Measurements from ENCODE around the gene PPARGC1A.

The PPARGC1A gene

DNA sequence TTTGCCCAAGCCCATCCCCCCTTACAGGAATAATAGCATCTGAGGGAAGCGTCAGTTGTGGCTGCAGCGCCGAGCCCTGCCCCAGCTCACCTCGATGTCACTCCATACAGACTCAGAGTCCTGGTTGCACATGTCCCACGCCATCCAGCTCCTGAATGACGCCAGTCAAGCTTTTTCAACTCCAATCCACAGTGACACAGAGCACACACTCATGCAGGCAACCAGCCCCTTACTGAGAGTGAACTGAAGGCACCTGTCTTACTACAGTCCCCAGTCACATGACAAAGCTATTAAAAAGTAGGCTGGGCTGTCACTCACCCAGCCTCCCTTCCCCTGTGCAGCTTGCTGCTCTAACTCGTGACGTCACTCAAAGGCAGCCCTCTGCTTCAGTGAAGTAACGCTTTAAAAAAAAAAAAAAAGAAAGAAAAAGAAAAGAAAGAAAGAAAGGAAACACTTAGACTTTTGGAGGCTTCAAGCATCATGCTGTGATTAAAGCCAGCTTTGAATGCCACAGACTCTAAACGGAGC lies at the start of gene PPARGC1A:
Gene PPARGC1A, minus strand, starts transcription at position 234 of the 528 bp plus-strand sequence. Its CDS starts 90 bp downstream, at position 144.
- Mint-ChIP-seq H3K9me3 (no peaks in the 10 kb centered on the region), H3K27me3 (ENCODE audit: low read depth) (peaks cover 16% of the 10 kb centered on the region), H3K36me3 (ENCODE audit: low read depth) (no peaks in the 10 kb centered on the region), H3K4me3 (no peak within 1 kb of the TSS), H3K27ac (no peak within 1 kb of the TSS), H3K4me1 (ENCODE audit: low read depth) (peaks cover 8% of the 10 kb centered on the region)

- H3K36me3 Mint-ChIP-seq (ENCODE audit: low read depth), result no peaks in the 10 kb centered on the region
- H3K27me3 Mint-ChIP-seq (ENCODE audit: low read depth), result no peaks in the 10 kb centered on the region
- no peaks in the 10 kb centered on the region for H3K4me1 Mint-ChIP-seq (ENCODE audit: low read depth)
- no peak overlapping the region for H3K27ac Mint-ChIP-seq
- H3K9me3 Mint-ChIP-seq, result no peaks in the 10 kb centered on the region
- H3K4me3 Mint-ChIP-seq, result no peak overlapping the region
These were observed 48.9 kb upstream of the PPARGC1A start for GRCh38 chr4:23938796-23939195.

DNA sequence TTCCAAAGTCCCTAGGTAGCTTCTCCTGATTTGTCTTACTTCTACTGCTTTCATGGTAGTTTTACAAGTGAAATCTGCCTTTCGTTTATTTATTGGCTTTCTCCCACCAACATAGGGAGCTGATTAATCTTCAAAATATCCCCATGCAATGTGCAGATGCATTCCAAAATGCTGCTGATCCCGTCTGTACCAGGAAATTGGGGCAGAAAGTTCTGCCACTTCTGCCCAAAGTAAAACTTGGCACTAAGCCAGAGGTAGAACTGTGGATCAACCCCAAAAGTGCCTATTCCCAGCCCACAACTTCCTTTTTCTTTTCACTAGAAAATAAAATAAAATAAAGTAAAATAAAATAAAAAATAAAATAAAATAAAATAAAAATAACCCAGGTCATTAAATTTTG lies 47.3 kb upstream of the PPARGC1A start:
- H3K36me3 Mint-ChIP-seq (ENCODE audit: low read depth), result no peaks in the 10 kb centered on the region
- H3K4me3 Mint-ChIP-seq, result no peak overlapping the region
- no peaks in the 10 kb centered on the region for H3K9me3 Mint-ChIP-seq
- H3K27ac Mint-ChIP-seq, result no peak overlapping the region
- H3K27me3 Mint-ChIP-seq (ENCODE audit: low read depth), result no peaks in the 10 kb centered on the region
- no peaks in the 10 kb centered on the region for H3K4me1 Mint-ChIP-seq (ENCODE audit: low read depth)

- Mint-ChIP-seq H3K9me3 (no peaks in the 10 kb centered on the region), H3K4me3 (no peak overlapping the region), H3K36me3 (ENCODE audit: low read depth) (no peaks in the 10 kb centered on the region), H3K27ac (no peak overlapping the region), H3K27me3 (ENCODE audit: low read depth) (no peaks in the 10 kb centered on the region), H3K4me1 (ENCODE audit: low read depth) (peaks cover 1% of the 10 kb centered on the region)
These were observed 45.1 kb upstream of the PPARGC1A start for GRCh38 chr4:23934915-23935314.

DNA sequence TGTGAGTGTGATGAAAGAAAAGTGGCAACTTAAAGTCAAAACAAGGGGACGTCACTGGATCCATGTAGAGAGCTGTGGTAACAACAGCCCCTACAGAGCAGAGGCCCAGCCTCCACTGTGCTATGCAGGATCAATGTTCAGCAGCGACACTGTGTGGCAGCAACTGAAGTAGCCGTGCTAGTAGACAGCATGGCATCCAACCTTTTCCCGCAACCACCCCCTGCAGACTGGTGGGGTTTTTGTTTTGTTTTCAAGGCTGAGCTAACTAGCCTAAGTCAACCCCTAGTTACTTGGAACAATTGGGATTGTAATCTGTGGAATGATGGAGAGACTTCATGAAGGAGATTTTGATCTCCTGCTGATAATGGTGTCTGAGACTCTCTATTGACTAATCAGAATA lies 44.4 kb upstream of the PPARGC1A start:
- Mint-ChIP-seq H3K9me3 (no peaks in the 10 kb centered on the region), H3K36me3 (ENCODE audit: low read depth) (no peaks in the 10 kb centered on the region), H3K27ac (no peak overlapping the region), H3K4me1 (ENCODE audit: low read depth) (peaks cover 1% of the 10 kb centered on the region), H3K4me3 (no peak overlapping the region), H3K27me3 (ENCODE audit: low read depth) (no peaks in the 10 kb centered on the region)

DNA sequence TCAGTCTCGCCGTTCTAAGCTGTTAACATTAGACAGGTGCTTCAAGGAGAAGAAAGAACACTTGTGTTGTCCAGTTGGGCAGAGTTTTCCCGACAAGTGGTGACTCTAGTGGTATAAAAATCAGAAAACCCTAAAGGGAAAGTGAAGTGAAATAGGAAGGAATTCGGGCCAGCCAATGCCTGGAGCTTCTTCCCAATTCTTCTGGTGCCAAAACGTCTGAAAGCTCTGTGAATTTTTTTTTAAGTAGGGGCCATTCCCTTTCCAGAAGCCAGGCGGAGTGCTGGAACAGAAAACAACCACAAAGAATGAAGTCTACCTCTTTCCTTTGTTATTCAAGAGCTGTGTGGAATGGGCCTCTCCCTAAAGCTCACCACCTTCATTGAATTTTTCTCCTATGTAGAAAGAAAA lies 43.1 kb upstream of the PPARGC1A start:
- H3K36me3 Mint-ChIP-seq (ENCODE audit: low read depth), result no peaks in the 10 kb centered on the region
- H3K27ac Mint-ChIP-seq, result no peak overlapping the region
- H3K27me3 Mint-ChIP-seq (ENCODE audit: low read depth), result no peaks in the 10 kb centered on the region
- H3K9me3 Mint-ChIP-seq, result no peaks in the 10 kb centered on the region
- no peak overlapping the region for H3K4me3 Mint-ChIP-seq
- peaks cover 1% of the 10 kb centered on the region for H3K4me1 Mint-ChIP-seq (ENCODE audit: low read depth)

- H3K4me3 Mint-ChIP-seq, result no peak overlapping the region
- no peaks in the 10 kb centered on the region for H3K27me3 Mint-ChIP-seq (ENCODE audit: low read depth)
- H3K36me3 Mint-ChIP-seq (ENCODE audit: low read depth), result no peaks in the 10 kb centered on the region
- peaks cover 1% of the 10 kb centered on the region for H3K4me1 Mint-ChIP-seq (ENCODE audit: low read depth)
- H3K9me3 Mint-ChIP-seq, result no peaks in the 10 kb centered on the region
- H3K27ac Mint-ChIP-seq, result no peak overlapping the region
These were observed 42.3 kb upstream of the PPARGC1A start for GRCh38 chr4:23932186-23932585.

DNA sequence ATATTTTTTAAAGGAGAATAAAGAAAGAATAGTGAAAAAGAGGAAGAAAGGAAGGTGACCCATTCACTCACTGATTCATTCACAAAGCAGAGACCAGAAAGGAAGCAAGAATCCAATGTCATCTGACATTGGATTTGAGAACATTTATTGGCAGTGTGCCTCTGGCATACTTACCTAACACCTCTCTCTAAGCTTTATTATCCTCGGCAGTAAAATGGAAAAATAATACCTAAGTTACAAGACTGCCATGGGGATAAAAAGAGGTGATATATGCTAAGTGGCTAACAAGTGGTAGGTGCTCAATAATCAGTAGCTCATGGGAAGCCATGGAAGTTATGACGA lies 41.6 kb upstream of the PPARGC1A start:
- H3K4me1 Mint-ChIP-seq (ENCODE audit: low read depth), result peaks cover 1% of the 10 kb centered on the region
- H3K27me3 Mint-ChIP-seq (ENCODE audit: low read depth), result no peaks in the 10 kb centered on the region
- no peaks in the 10 kb centered on the region for H3K36me3 Mint-ChIP-seq (ENCODE audit: low read depth)
- H3K4me3 Mint-ChIP-seq, result no peak overlapping the region
- H3K27ac Mint-ChIP-seq, result no peak overlapping the region
- H3K9me3 Mint-ChIP-seq, result no peaks in the 10 kb centered on the region

- no peak overlapping the region for H3K27ac Mint-ChIP-seq
- H3K9me3 Mint-ChIP-seq, result no peaks in the 10 kb centered on the region
- peaks cover 1% of the 10 kb centered on the region for H3K4me1 Mint-ChIP-seq (ENCODE audit: low read depth)
- H3K36me3 Mint-ChIP-seq (ENCODE audit: low read depth), result no peaks in the 10 kb centered on the region
- no peak overlapping the region for H3K4me3 Mint-ChIP-seq
- H3K27me3 Mint-ChIP-seq (ENCODE audit: low read depth), result no peaks in the 10 kb centered on the region
These were observed 41.1 kb upstream of the PPARGC1A start for GRCh38 chr4:23930750-23931488.

GRCh38 chr4:23929248-23929647 lies 39.4 kb upstream of the PPARGC1A start:
- H3K27ac Mint-ChIP-seq, result no peak overlapping the region
- H3K36me3 Mint-ChIP-seq (ENCODE audit: low read depth), result no peaks in the 10 kb centered on the region
- no peaks in the 10 kb centered on the region for H3K9me3 Mint-ChIP-seq
- peaks cover 1% of the 10 kb centered on the region for H3K4me1 Mint-ChIP-seq (ENCODE audit: low read depth)
- H3K4me3 Mint-ChIP-seq, result no peak overlapping the region
- no peaks in the 10 kb centered on the region for H3K27me3 Mint-ChIP-seq (ENCODE audit: low read depth)

DNA sequence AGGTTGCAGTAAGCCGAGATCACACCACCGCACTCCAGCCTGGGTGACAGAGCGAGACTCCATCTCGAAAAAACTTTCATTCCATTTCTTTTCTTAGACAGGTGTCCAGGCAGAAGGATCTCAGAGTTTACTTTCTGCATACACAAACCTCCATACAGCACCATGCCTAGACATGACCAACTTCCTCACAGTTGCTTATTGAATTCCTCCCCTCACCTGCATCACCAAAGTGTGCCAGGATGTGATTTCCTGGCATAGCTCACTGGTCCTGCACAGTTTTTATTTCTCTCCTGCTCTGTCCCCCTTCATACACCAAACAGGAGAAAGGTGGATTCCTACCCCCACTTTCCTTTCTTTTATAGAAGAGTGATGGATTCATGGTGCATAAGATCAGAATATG lies 34.7 kb upstream of the PPARGC1A start:
- H3K4me1 Mint-ChIP-seq (ENCODE audit: low read depth), result no peaks in the 10 kb centered on the region
- no peaks in the 10 kb centered on the region for H3K36me3 Mint-ChIP-seq (ENCODE audit: low read depth)
- H3K9me3 Mint-ChIP-seq, result no peaks in the 10 kb centered on the region
- H3K4me3 Mint-ChIP-seq, result no peak overlapping the region
- no peaks in the 10 kb centered on the region for H3K27me3 Mint-ChIP-seq (ENCODE audit: low read depth)
- no peak overlapping the region for H3K27ac Mint-ChIP-seq

DNA sequence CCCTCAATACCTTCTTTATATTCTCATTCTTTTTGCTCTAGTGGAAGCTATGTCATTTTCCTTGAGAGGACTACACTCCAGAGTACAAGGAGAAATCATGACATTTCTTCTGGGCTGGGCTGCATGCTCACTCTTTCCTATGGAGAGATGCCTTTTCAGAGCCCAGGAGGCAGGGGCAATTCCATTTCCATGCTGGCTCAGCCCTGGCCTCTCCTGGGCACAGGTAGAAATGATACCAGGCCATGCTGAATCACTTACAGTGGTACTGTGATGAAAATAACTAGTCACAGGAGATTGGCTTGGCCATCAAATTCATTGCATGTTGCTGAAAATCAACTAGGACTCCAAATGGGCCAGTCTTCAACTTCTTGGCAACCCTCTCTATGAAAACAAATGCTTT lies 34.0 kb upstream of the PPARGC1A start:
- no peaks in the 10 kb centered on the region for H3K27me3 Mint-ChIP-seq (ENCODE audit: low read depth)
- no peak overlapping the region for H3K27ac Mint-ChIP-seq
- H3K4me1 Mint-ChIP-seq (ENCODE audit: low read depth), result no peaks in the 10 kb centered on the region
- no peaks in the 10 kb centered on the region for H3K36me3 Mint-ChIP-seq (ENCODE audit: low read depth)
- no peaks in the 10 kb centered on the region for H3K9me3 Mint-ChIP-seq
- no peak overlapping the region for H3K4me3 Mint-ChIP-seq

DNA sequence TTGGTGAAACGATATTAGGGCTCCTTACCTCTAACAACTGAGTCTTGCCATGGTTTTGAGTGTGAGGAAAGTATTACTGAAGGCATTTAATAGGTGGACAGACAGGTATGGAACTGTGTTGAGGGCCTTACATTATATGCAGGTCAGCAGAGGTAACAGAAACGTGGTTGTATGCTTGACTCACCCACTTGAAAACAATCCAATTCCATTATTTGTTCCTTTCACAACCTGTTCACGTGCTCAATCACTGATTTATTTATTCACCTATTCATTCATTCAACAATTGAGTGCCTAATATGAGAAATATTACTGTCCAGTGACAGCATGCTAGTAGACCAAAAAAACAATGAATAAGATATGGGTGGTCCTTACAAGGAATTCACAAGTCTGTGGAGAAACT lies 33.3 kb upstream of the PPARGC1A start:
- H3K36me3 Mint-ChIP-seq (ENCODE audit: low read depth), result no peaks in the 10 kb centered on the region
- no peaks in the 10 kb centered on the region for H3K9me3 Mint-ChIP-seq
- H3K4me3 Mint-ChIP-seq, result no peak overlapping the region
- H3K27me3 Mint-ChIP-seq (ENCODE audit: low read depth), result no peaks in the 10 kb centered on the region
- H3K4me1 Mint-ChIP-seq (ENCODE audit: low read depth), result no peaks in the 10 kb centered on the region
- no peak overlapping the region for H3K27ac Mint-ChIP-seq

GRCh38 chr4:23922541-23923111 lies 32.8 kb upstream of the PPARGC1A start:
- no peak overlapping the region for H3K27ac Mint-ChIP-seq
- no peaks in the 10 kb centered on the region for H3K27me3 Mint-ChIP-seq (ENCODE audit: low read depth)
- no peak overlapping the region for H3K4me3 Mint-ChIP-seq
- no peaks in the 10 kb centered on the region for H3K9me3 Mint-ChIP-seq
- no peaks in the 10 kb centered on the region for H3K4me1 Mint-ChIP-seq (ENCODE audit: low read depth)
- no peaks in the 10 kb centered on the region for H3K36me3 Mint-ChIP-seq (ENCODE audit: low read depth)

GRCh38 chr4:23922013-23922412 lies 32.2 kb upstream of the PPARGC1A start:
- H3K27me3 Mint-ChIP-seq (ENCODE audit: low read depth), result no peaks in the 10 kb centered on the region
- H3K4me3 Mint-ChIP-seq, result no peak overlapping the region
- no peaks in the 10 kb centered on the region for H3K4me1 Mint-ChIP-seq (ENCODE audit: low read depth)
- H3K27ac Mint-ChIP-seq, result no peak overlapping the region
- no peaks in the 10 kb centered on the region for H3K9me3 Mint-ChIP-seq
- no peaks in the 10 kb centered on the region for H3K36me3 Mint-ChIP-seq (ENCODE audit: low read depth)
